ENCODE results near the gene XPO5.
"Not testable (repeated sequence)": the region's sequence is repeated elsewhere in the genome, so short reads cannot be mapped to it uniquely, and the experiment has no call there.

The XPO5 gene

DNA sequence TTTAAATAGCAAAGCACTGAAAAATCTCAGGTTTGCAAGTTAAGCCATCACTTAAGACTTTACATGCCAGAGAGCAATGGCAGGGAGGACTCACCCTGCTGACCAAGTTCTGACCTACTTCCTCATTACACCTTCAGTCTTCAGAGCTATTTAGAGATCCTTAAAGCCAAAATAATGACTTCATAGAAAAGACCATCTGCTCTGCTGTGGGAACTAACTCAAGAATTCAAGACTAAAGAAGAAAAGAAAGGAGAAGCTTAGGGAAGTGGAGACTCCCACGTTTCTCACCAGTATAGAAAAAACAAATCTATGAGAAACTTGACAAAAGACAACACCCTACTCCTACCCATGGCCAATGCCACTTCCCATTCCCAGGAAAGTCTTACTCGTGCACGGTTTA, 28.6 kb downstream of the XPO5 start:
- H3K27me3 ChIP-seq (ENCODE audit: control insufficient read depth in 2 of 2, insufficient read depth in 2 of 2, low read length in 2 of 2) = no peaks in the 10 kb centered on the region
- no peak overlapping the region for H3K27ac ChIP-seq (ENCODE audit: low read depth in 2 of 2, low read length in 2 of 2)
- no peak overlapping the region for H3K9ac ChIP-seq (ENCODE audit: low read depth in 1 of 2, low read length in 2 of 2)
- no peaks in the 10 kb centered on the region for H3K9me3 ChIP-seq (ENCODE audit: control insufficient read depth in 2 of 2, low read length in 2 of 2)
- no peak overlapping the region for H3K4me3 ChIP-seq (ENCODE audit: low read length in 2 of 2)
- H3K4me1 ChIP-seq (ENCODE audit: control insufficient read depth in 2 of 2, insufficient read depth in 2 of 2, low read length in 2 of 2) = no peaks in the 10 kb centered on the region
- peaks cover 48 to 69% of the 10 kb centered on the region in 2 donors for H3K36me3 ChIP-seq (ENCODE audit: control insufficient read depth in 2 of 2, insufficient read depth in 2 of 2, low read length in 2 of 2)

GRCh38 chr6:43544461-43544860, 31.4 kb downstream of the XPO5 start:
- no peak overlapping the region for H3K4me3 ChIP-seq (ENCODE audit: low read length in 2 of 2)
- H3K9ac ChIP-seq (ENCODE audit: low read depth in 1 of 2, low read length in 2 of 2) = no peak overlapping the region
- H3K36me3 ChIP-seq (ENCODE audit: control insufficient read depth in 2 of 2, insufficient read depth in 2 of 2, low read length in 2 of 2) = peaks cover 42 to 51% of the 10 kb centered on the region in 2 donors
- H3K27ac ChIP-seq (ENCODE audit: low read depth in 2 of 2, low read length in 2 of 2) = no peak overlapping the region
- H3K27me3 ChIP-seq (ENCODE audit: control insufficient read depth in 2 of 2, insufficient read depth in 2 of 2, low read length in 2 of 2) = no peaks in the 10 kb centered on the region
- no peaks in the 10 kb centered on the region for H3K4me1 ChIP-seq (ENCODE audit: control insufficient read depth in 2 of 2, insufficient read depth in 2 of 2, low read length in 2 of 2)
- H3K9me3 ChIP-seq (ENCODE audit: control insufficient read depth in 2 of 2, low read length in 2 of 2) = no peaks in the 10 kb centered on the region

GRCh38 chr6:43541774-43542471, 33.9 kb downstream of the XPO5 start:
- Histone ChIP-seq H3K27me3 (ENCODE audit: control insufficient read depth in 2 of 2, insufficient read depth in 2 of 2, low read length in 2 of 2) (no peaks in the 10 kb centered on the region), H3K36me3 (ENCODE audit: control insufficient read depth in 2 of 2, insufficient read depth in 2 of 2, low read length in 2 of 2) (peaks cover 29 to 34% of the 10 kb centered on the region in 2 donors), H3K4me3 (ENCODE audit: low read length in 2 of 2) (no peak overlapping the region), H3K9ac (ENCODE audit: low read depth in 1 of 2, low read length in 2 of 2) (no peak overlapping the region), H3K4me1 (ENCODE audit: control insufficient read depth in 2 of 2, insufficient read depth in 2 of 2, low read length in 2 of 2) (no peaks in the 10 kb centered on the region), H3K9me3 (ENCODE audit: control insufficient read depth in 2 of 2, low read length in 2 of 2) (no peaks in the 10 kb centered on the region), H3K27ac (ENCODE audit: low read depth in 2 of 2, low read length in 2 of 2) (no peak overlapping the region)

GRCh38 chr6:43540507-43540906, 35.3 kb downstream of the XPO5 start:
- no peaks in the 10 kb centered on the region for H3K4me1 ChIP-seq (ENCODE audit: control insufficient read depth in 2 of 2, insufficient read depth in 2 of 2, low read length in 2 of 2)
- H3K36me3 ChIP-seq (ENCODE audit: control insufficient read depth in 2 of 2, insufficient read depth in 2 of 2, low read length in 2 of 2) = peaks cover 17 to 25% of the 10 kb centered on the region in 2 donors
- no peaks in the 10 kb centered on the region for H3K27me3 ChIP-seq (ENCODE audit: control insufficient read depth in 2 of 2, insufficient read depth in 2 of 2, low read length in 2 of 2)
- H3K4me3 ChIP-seq (ENCODE audit: low read length in 2 of 2) = no peak overlapping the region
- H3K27ac ChIP-seq (ENCODE audit: low read depth in 2 of 2, low read length in 2 of 2) = no peak overlapping the region
- H3K9me3 ChIP-seq (ENCODE audit: control insufficient read depth in 2 of 2, low read length in 2 of 2) = no peaks in the 10 kb centered on the region
- H3K9ac ChIP-seq (ENCODE audit: low read depth in 1 of 2, low read length in 2 of 2) = no peak overlapping the region

DNA sequence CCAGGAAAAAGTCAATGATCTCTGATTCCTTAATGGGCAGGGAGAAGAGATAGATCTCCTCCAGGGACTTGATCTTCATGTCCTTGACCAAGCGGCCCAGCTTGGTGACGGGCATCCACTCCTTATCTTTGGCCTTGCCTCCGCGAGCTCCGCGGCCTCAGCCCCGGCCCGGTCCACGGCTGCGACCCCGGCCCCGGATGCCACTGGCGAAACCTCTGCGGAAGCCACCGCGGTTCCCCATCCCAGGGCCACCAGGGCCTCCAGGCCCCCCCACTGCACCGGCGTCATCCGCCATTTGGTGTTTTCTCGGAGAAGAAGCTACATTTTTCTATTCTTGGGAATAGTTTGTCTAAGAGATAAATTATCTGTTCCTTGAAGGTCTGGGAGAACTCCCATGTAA, 36.4 kb downstream of the XPO5 start:
- not testable (repeated sequence) for H3K4me3 ChIP-seq (ENCODE audit: low read length in 2 of 2); H3K4me1 ChIP-seq (ENCODE audit: control insufficient read depth in 2 of 2, insufficient read depth in 2 of 2, low read length in 2 of 2); H3K27ac ChIP-seq (ENCODE audit: low read depth in 2 of 2, low read length in 2 of 2); H3K9ac ChIP-seq (ENCODE audit: low read depth in 1 of 2, low read length in 2 of 2); H3K9me3 ChIP-seq (ENCODE audit: control insufficient read depth in 2 of 2, low read length in 2 of 2); H3K27me3 ChIP-seq (ENCODE audit: control insufficient read depth in 2 of 2, insufficient read depth in 2 of 2, low read length in 2 of 2)
- H3K36me3 ChIP-seq (ENCODE audit: control insufficient read depth in 2 of 2, insufficient read depth in 2 of 2, low read length in 2 of 2) = peaks cover 17 to 21% of the 10 kb centered on the region in 2 donors

DNA sequence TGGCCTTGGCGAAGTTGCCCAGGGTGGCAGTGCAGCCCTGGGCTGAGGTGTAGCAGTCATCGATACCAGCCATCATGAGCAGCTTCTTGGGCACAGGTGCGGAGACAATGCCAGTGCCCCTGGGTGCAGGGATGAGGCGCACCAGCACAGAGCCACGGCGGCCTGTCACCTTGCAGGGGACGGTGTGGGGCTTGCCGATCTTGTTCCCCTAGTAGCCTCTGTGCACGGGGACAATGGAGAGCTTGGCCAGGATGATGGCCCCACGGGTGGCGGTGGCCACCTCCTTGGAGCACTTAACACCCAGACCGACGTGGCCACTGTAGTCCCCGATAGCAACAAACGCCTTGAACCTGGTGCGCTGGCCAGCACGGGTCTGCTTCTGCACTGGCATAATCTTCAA, 36.9 kb downstream of the XPO5 start:
- H3K27ac ChIP-seq (ENCODE audit: low read depth in 2 of 2, low read length in 2 of 2); H3K27me3 ChIP-seq (ENCODE audit: control insufficient read depth in 2 of 2, insufficient read depth in 2 of 2, low read length in 2 of 2); H3K4me1 ChIP-seq (ENCODE audit: control insufficient read depth in 2 of 2, insufficient read depth in 2 of 2, low read length in 2 of 2); H3K9ac ChIP-seq (ENCODE audit: low read depth in 1 of 2, low read length in 2 of 2); H3K4me3 ChIP-seq (ENCODE audit: low read length in 2 of 2); H3K9me3 ChIP-seq (ENCODE audit: control insufficient read depth in 2 of 2, low read length in 2 of 2): not testable (repeated sequence)
- H3K36me3 ChIP-seq (ENCODE audit: control insufficient read depth in 2 of 2, insufficient read depth in 2 of 2, low read length in 2 of 2) = peaks cover 17 to 21% of the 10 kb centered on the region in 2 donors

GRCh38 chr6:43532201-43532600, 43.6 kb downstream of the XPO5 start:
- Histone ChIP-seq H3K27me3 (ENCODE audit: control insufficient read depth in 2 of 2, insufficient read depth in 2 of 2, low read length in 2 of 2) (no peaks in the 10 kb centered on the region), H3K9ac (ENCODE audit: low read depth in 1 of 2, low read length in 2 of 2) (no peak overlapping the region), H3K36me3 (ENCODE audit: control insufficient read depth in 2 of 2, insufficient read depth in 2 of 2, low read length in 2 of 2) (peaks cover 28 to 54% of the 10 kb centered on the region in 2 donors)

GRCh38 chr6:43524483-43524961, 51.3 kb downstream of the XPO5 start:
- Histone ChIP-seq H3K9me3 (ENCODE audit: control insufficient read depth in 2 of 2, low read length in 2 of 2) (no peaks in the 10 kb centered on the region), H3K36me3 (ENCODE audit: control insufficient read depth in 2 of 2, insufficient read depth in 2 of 2, low read length in 2 of 2) (peaks cover 69 to 82% of the 10 kb centered on the region in 2 donors), H3K4me1 (ENCODE audit: control insufficient read depth in 2 of 2, insufficient read depth in 2 of 2, low read length in 2 of 2) (no peaks in the 10 kb centered on the region), H3K27ac (ENCODE audit: low read depth in 2 of 2, low read length in 2 of 2) (no peak overlapping the region), H3K4me3 (ENCODE audit: low read length in 2 of 2) (no peak overlapping the region), H3K27me3 (ENCODE audit: control insufficient read depth in 2 of 2, insufficient read depth in 2 of 2, low read length in 2 of 2) (no peaks in the 10 kb centered on the region), H3K9ac (ENCODE audit: low read depth in 1 of 2, low read length in 2 of 2) (no peak overlapping the region)

More at GRCh38 chr6:43532201-43532600, 43.6 kb downstream of the XPO5 start:
- Histone ChIP-seq H3K9me3 (ENCODE audit: control insufficient read depth in 2 of 2, low read length in 2 of 2) (no peaks in the 10 kb centered on the region), H3K4me3 (ENCODE audit: low read length in 2 of 2) (no peak overlapping the region), H3K27ac (ENCODE audit: low read depth in 2 of 2, low read length in 2 of 2) (no peak overlapping the region), H3K4me1 (ENCODE audit: control insufficient read depth in 2 of 2, insufficient read depth in 2 of 2, low read length in 2 of 2) (no peaks in the 10 kb centered on the region)

DNA sequence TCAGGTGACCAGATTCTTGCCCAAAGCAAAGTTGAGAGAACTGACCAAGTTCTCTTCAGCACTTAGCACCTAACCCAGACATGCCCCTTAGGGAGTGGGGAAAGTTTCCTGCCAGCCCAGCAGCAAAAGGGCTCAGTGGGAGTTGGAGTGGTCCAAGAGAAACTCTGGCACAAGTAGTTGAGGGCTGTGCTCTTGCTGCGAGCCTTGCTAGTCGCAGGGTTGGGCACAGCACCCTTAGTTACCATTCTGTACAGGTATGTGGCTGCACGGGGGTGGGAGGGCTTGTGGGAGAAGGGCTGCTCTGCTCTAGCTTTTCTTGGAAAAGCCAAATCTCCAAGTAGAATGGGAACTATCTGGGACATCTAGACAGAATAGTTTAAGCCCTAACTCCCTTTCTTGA, 52.6 kb downstream of the XPO5 start:
- Histone ChIP-seq H3K27me3 (ENCODE audit: control insufficient read depth in 2 of 2, insufficient read depth in 2 of 2, low read length in 2 of 2) (no peaks in the 10 kb centered on the region), H3K4me1 (ENCODE audit: control insufficient read depth in 2 of 2, insufficient read depth in 2 of 2, low read length in 2 of 2) (peaks cover 2 to 3% of the 10 kb centered on the region in 2 donors), H3K9ac (ENCODE audit: low read depth in 1 of 2, low read length in 2 of 2) (no peak overlapping the region), H3K4me3 (ENCODE audit: low read length in 2 of 2) (no peak overlapping the region), H3K9me3 (ENCODE audit: control insufficient read depth in 2 of 2, low read length in 2 of 2) (no peaks in the 10 kb centered on the region), H3K27ac (ENCODE audit: low read depth in 2 of 2, low read length in 2 of 2) (no peak overlapping the region), H3K36me3 (ENCODE audit: control insufficient read depth in 2 of 2, insufficient read depth in 2 of 2, low read length in 2 of 2) (peaks cover 68 to 78% of the 10 kb centered on the region in 2 donors)

DNA sequence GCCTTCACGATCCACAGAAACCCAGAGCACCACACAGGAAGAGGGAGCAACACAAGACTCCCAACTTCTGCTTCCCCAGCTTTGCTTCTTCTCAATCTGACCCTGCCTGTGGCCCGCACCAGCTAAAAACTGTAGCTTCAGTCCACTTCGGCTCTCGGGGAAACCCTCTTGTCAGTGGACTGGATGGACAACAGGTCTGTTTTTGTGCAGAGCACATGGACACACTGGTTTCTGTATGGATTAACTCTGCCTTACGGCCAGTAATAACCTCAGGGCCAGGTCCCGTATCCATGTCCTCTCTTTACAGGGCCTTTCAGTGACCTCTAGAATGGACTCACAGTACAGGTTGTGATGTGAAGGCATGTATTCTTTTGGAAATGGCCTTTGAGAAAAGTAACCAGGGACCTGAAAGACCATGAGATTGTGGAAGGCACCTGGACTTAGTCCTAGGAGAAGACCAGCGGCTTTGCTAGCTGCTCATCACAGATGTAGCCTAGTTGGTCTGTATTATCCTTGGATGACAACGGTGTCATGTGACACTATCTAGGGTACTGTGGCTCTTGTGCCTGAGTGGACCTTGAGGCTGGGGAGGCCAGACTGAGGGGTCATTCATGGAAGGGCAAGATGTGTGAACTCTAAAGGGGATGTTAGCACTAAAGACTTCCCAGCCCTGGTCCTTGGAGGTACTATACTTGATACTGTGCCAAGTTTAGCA, 53.1 kb downstream of the XPO5 start:
- H3K9me3 ChIP-seq (ENCODE audit: control insufficient read depth in 2 of 2, low read length in 2 of 2) = no peaks in the 10 kb centered on the region
- H3K9ac ChIP-seq (ENCODE audit: low read depth in 1 of 2, low read length in 2 of 2) = no peak overlapping the region
- no peak overlapping the region for H3K4me3 ChIP-seq (ENCODE audit: low read length in 2 of 2)
- peaks cover 64 to 73% of the 10 kb centered on the region in 2 donors for H3K36me3 ChIP-seq (ENCODE audit: control insufficient read depth in 2 of 2, insufficient read depth in 2 of 2, low read length in 2 of 2)
- peaks cover 6 to 9% of the 10 kb centered on the region in 2 donors for H3K4me1 ChIP-seq (ENCODE audit: control insufficient read depth in 2 of 2, insufficient read depth in 2 of 2, low read length in 2 of 2)
- H3K27me3 ChIP-seq (ENCODE audit: control insufficient read depth in 2 of 2, insufficient read depth in 2 of 2, low read length in 2 of 2) = no peaks in the 10 kb centered on the region
- no peak overlapping the region for H3K27ac ChIP-seq (ENCODE audit: low read depth in 2 of 2, low read length in 2 of 2)

Data from mucosa of rectum (tissue), 2 donors.